Mesendoderm (in vitro differentiated cells): ENCODE measurements around the gene EID2B.

Experiments used
- DNase-seq: peaks from one replicate; pipeline ENCODE4 v3.0.0; 2013
- H2AK5ac ChIP-seq: 2 replicates; pipeline ENCODE4 v1.6.1; 2013; ENCODE audit warnings: low read length, inconsistent platforms
- H2BK120ac ChIP-seq: 2 replicates; pipeline ENCODE4 v1.6.1; 2013; ENCODE audit warnings: low read depth, mild to moderate bottlenecking, low read length, moderate library complexity, mixed read lengths
- H2BK15ac ChIP-seq: replicated peaks from 2 replicates; pipeline ENCODE4 v1.6.1; 2013; ENCODE audit warnings: low read depth, mild to moderate bottlenecking, moderate library complexity
- H2BK5ac ChIP-seq: 2 replicates; pipeline ENCODE4 v1.6.1; 2013; ENCODE audit warnings: low read length, inconsistent platforms
- H3K18ac ChIP-seq: 2 replicates; pipeline ENCODE4 v1.6.1; 2013; ENCODE audit warnings: mild to moderate bottlenecking, low read length, mixed read lengths
- H3K23ac ChIP-seq: one replicate; pipeline ENCODE4 v1.6.1; 2013; ENCODE audit warnings: low read length
- H3K27ac ChIP-seq: 2 replicates; pipeline ENCODE4 v1.5.1; 2013; ENCODE audit warnings: low read depth, mild to moderate bottlenecking, inconsistent platforms, low read length, moderate library complexity
- H3K27me3 ChIP-seq: 2 replicates; pipeline ENCODE4 v1.6.1; 2013; ENCODE audit warnings: low read length, control low read depth, mild to moderate bottlenecking, inconsistent platforms; ENCODE audit not compliant: insufficient read depth, poor library complexity
- H3K36me3 ChIP-seq: 2 replicates; pipeline ENCODE4 v1.6.1; 2013; ENCODE audit warnings: low read length, inconsistent platforms; ENCODE audit not compliant: control insufficient read depth, insufficient read depth
- H3K4ac ChIP-seq: one replicate; pipeline ENCODE4 v1.6.1; 2013; ENCODE audit warnings: low read depth, mild to moderate bottlenecking, low read length, moderate library complexity
- H3K4me1 ChIP-seq: 2 replicates; pipeline ENCODE4 v1.6.1; 2013; ENCODE audit warnings: low read depth, low read length, inconsistent platforms; ENCODE audit not compliant: control insufficient read depth
- H3K4me2 ChIP-seq: 2 replicates; pipeline ENCODE4 v1.6.1; 2013; ENCODE audit warnings: low read length
- H3K4me3 ChIP-seq: 2 replicates; pipeline ENCODE4 v1.5.1; 2013; ENCODE audit warnings: mild to moderate bottlenecking, low read length
- H3K56ac ChIP-seq: one replicate; pipeline ENCODE4 v1.6.1; 2013; ENCODE audit warnings: low read length
- H3K79me1 ChIP-seq: 2 replicates; pipeline ENCODE4 v1.6.1; 2013; ENCODE audit warnings: low read length, inconsistent platforms
- H3K79me2 ChIP-seq: 2 replicates; pipeline ENCODE4 v1.6.1; 2013; ENCODE audit warnings: mild to moderate bottlenecking, low read length; ENCODE audit not compliant: control insufficient read depth, insufficient read depth
- H3K9ac ChIP-seq: 2 replicates; pipeline ENCODE4 v1.6.1; 2013; ENCODE audit warnings: low read length, inconsistent platforms
- H4K5ac ChIP-seq: one replicate; pipeline ENCODE4 v1.6.1; 2013; ENCODE audit warnings: low read length
- H4K8ac ChIP-seq: one replicate; pipeline ENCODE4 v1.6.1; 2013; ENCODE audit warnings: low read depth, mild to moderate bottlenecking, control low read depth, low read length, moderate library complexity
- WGBS: extraction: QIAGEN DNeasy Blood & Tissue Kit; methylation state at CpG from one replicate; pipeline ENCODE4 v1.1.7; 2013; ENCODE audit warnings: low lambda C conversion rate, missing lambda C conversion rate; ENCODE audit not compliant: insufficient coverage; ENCODE audit errors: extremely low coverage; 5-methylcytosine and 5-hydroxymethylcytosine counted together

EID2B gene

GRCh38 chr19:39498798-39499642 lies 33.6 kb downstream of the EID2B start, which contains the start of gene DLL3:
Gene DLL3, plus strand, starts transcription at chr19:39498947. Its CDS starts 28 bp downstream, at chr19:39498975.
- Histone ChIP-seq H3K36me3 (no peaks in the 10 kb centered on the region), H3K4me1 (no peaks in the 10 kb centered on the region), H2BK15ac (no peak within 1 kb of the TSS), H3K79me2 (no peaks in the 10 kb centered on the region), H3K23ac (peak within 1 kb of the TSS; percentile 15), H3K27me3 (peaks cover 17% of the 10 kb centered on the region), H3K9ac (peak within 1 kb of the TSS; percentile 80), H3K4me3 (peak within 1 kb of the TSS; percentile 66), H4K8ac (no peak within 1 kb of the TSS), H3K79me1 (no peaks in the 10 kb centered on the region), H2BK5ac (peak within 1 kb of the TSS; percentile 1), H3K4ac (no peak within 1 kb of the TSS), H3K56ac (peak within 1 kb of the TSS; percentile 85), H2BK120ac (no peak within 1 kb of the TSS), H2AK5ac (peak within 1 kb of the TSS; percentile 73), H3K4me2 (peak within 1 kb of the TSS; percentile 61), H4K5ac (no peak within 1 kb of the TSS), H3K27ac (no peak within 1 kb of the TSS), H3K18ac (peak within 1 kb of the TSS; percentile 60)
- DNase-seq, result peak; percentile 41
- no CpG with 5 or more reads among the region's 60 CpGs for WGBS

- Histone ChIP-seq H3K4me1 (no peaks in the 10 kb centered on the region), H2AK5ac (peak overlapping the region; percentile 73), H3K27ac (no peak overlapping the region), H3K9ac (peak overlapping the region; percentile 63), H3K79me1 (no peaks in the 10 kb centered on the region), H3K27me3 (peaks cover 17% of the 10 kb centered on the region), H3K4ac (no peak overlapping the region), H2BK5ac (peak overlapping the region; percentile 1), H3K18ac (peak overlapping the region; percentile 60), H2BK120ac (no peak overlapping the region), H4K8ac (no peak overlapping the region), H3K23ac (no peak overlapping the region), H3K56ac (peak overlapping the region; percentile 85), H4K5ac (no peak overlapping the region), H3K79me2 (no peaks in the 10 kb centered on the region), H3K4me3 (peak overlapping the region; percentile 36), H2BK15ac (no peak overlapping the region), H3K36me3 (no peaks in the 10 kb centered on the region), H3K4me2 (peak overlapping the region; percentile 55)
- DNase-seq, result no peak
- WGBS, result no CpG with 5 or more reads among the region's 40 CpGs
Measured at GRCh38 chr19:39497996-39498797, 34.5 kb downstream of the EID2B start.

DNA sequence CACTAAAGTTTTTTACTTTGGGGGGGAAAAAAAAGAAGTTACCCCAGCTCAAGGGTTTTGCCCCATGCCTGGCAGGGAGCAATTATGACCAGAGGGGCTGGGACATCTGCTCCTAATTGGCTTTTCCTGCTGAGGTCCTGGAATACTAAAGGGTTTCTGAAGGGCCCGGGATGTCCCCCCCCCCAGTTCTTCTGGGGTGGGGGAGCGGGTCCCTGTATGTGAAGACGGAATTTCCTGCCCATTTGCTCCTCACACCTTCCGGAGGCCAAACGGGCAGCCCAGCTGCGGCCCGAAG lies 35.0 kb downstream of the EID2B start:
- Histone ChIP-seq H4K5ac (no peak overlapping the region), H3K27me3 (peaks cover 17% of the 10 kb centered on the region)
- WGBS, result no CpG with 5 or more reads among the region's 7 CpGs

DNA sequence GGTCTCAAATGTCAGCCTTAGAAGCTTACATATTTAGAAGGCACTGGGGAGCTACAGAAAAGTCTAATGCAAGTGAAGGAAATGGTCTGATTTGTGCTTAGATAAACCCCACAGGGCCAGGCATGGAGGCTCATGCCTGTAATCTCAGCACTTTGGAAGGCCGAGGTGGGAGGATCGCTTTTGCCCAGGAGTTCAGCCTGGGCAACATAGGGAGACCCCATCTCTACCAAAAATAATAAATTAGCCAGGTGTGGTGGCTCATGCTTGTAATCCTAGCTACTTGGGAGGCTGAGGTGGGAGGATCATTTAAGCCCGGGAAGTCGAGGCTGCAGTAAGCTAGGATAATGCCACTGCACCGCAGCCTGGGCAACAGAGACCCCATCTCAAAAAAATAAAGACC lies 36.6 kb downstream of the EID2B start:
- Histone ChIP-seq H4K8ac (no peak overlapping the region), H3K9ac (no peak overlapping the region), H3K27ac (no peak overlapping the region), H3K36me3 (no peaks in the 10 kb centered on the region), H3K23ac (no peak overlapping the region), H3K4me2 (no peak overlapping the region), H4K5ac (no peak overlapping the region), H2BK5ac (no peak overlapping the region), H3K79me1 (no peaks in the 10 kb centered on the region), H2BK120ac (no peak overlapping the region), H3K4ac (no peak overlapping the region), H2BK15ac (no peak overlapping the region), H3K27me3 (peaks cover 17% of the 10 kb centered on the region), H3K4me1 (no peaks in the 10 kb centered on the region), H2AK5ac (no peak overlapping the region), H3K56ac (no peak overlapping the region), H3K4me3 (no peak overlapping the region), H3K18ac (no peak overlapping the region), H3K79me2 (no peaks in the 10 kb centered on the region)
- WGBS, result no CpG with 5 or more reads among the region's 5 CpGs
- DNase-seq, result no peak

More for the DNA sequence above, 35.0 kb downstream of the EID2B start:
- no peak overlapping the region for H3K4me2 ChIP-seq
- H2BK15ac ChIP-seq, result no peak overlapping the region
- H3K18ac ChIP-seq, result peak overlapping the region; percentile 64
- no peaks in the 10 kb centered on the region for H3K36me3 ChIP-seq
- DNase-seq, result peak; percentile 94
- H3K79me2 ChIP-seq, result no peaks in the 10 kb centered on the region
- no peak overlapping the region for H2BK120ac ChIP-seq
- no peak overlapping the region for H3K56ac ChIP-seq
- H3K4me1 ChIP-seq, result no peaks in the 10 kb centered on the region
- no peak overlapping the region for H3K9ac ChIP-seq
- no peak overlapping the region for H2BK5ac ChIP-seq
- H3K79me1 ChIP-seq, result no peaks in the 10 kb centered on the region
- no peak overlapping the region for H4K8ac ChIP-seq
- H3K4ac ChIP-seq, result no peak overlapping the region
- no peak overlapping the region for H3K4me3 ChIP-seq
- H2AK5ac ChIP-seq, result no peak overlapping the region
- no peak overlapping the region for H3K27ac ChIP-seq
- no peak overlapping the region for H3K23ac ChIP-seq

- H3K4ac ChIP-seq, result no peak overlapping the region
- H3K4me2 ChIP-seq, result no peak overlapping the region
- no peak for DNase-seq
- WGBS, result no CpG with 5 or more reads among the region's 5 CpGs
- no peaks in the 10 kb centered on the region for H3K79me1 ChIP-seq
- no peak overlapping the region for H3K18ac ChIP-seq
- H2BK5ac ChIP-seq, result no peak overlapping the region
- H2BK15ac ChIP-seq, result no peak overlapping the region
- H3K56ac ChIP-seq, result no peak overlapping the region
- H2BK120ac ChIP-seq, result no peak overlapping the region
- no peak overlapping the region for H4K8ac ChIP-seq
- H3K36me3 ChIP-seq, result no peaks in the 10 kb centered on the region
- peaks cover 12% of the 10 kb centered on the region for H3K27me3 ChIP-seq
- no peak overlapping the region for H3K27ac ChIP-seq
- no peak overlapping the region for H3K9ac ChIP-seq
- no peaks in the 10 kb centered on the region for H3K79me2 ChIP-seq
- H2AK5ac ChIP-seq, result no peak overlapping the region
- no peaks in the 10 kb centered on the region for H3K4me1 ChIP-seq
- H4K5ac ChIP-seq, result no peak overlapping the region
- H3K4me3 ChIP-seq, result no peak overlapping the region
- H3K23ac ChIP-seq, result no peak overlapping the region
Measured at GRCh38 chr19:39494661-39495060, 38.0 kb downstream of the EID2B start.
